GM19397 (cell line): ENCODE data around the gene FHIT.

Source experiments
- ATAC-seq: cut with Tn5 transposase; IDR thresholded peaks from one replicate; pipeline ENCODE4 v1.9.1; 2021; ENCODE audit warnings: mild to moderate bottlenecking, moderate library complexity; ENCODE audit not compliant: unreplicated experiment

Gene FHIT

GRCh38 chr3:60384341-60384740, 866.9 kb downstream of the FHIT start:
- ATAC-seq: no peak

GRCh38 chr3:60383345-60383744, 867.9 kb downstream of the FHIT start:
- ATAC-seq: no peak

- ATAC-seq: no peak
Measured at GRCh38 chr3:60366486-60366885, 884.8 kb downstream of the FHIT start.

- ATAC-seq: no peak
Measured at GRCh38 chr3:60365360-60365759, 885.9 kb downstream of the FHIT start.

- ATAC-seq: no peak
Measured at GRCh38 chr3:60364475-60364874, 886.8 kb downstream of the FHIT start.

GRCh38 chr3:60363817-60364216, 887.4 kb downstream of the FHIT start:
- ATAC-seq: no peak

- no peak for ATAC-seq
Measured at GRCh38 chr3:60355825-60356224, 895.4 kb downstream of the FHIT start.

GRCh38 chr3:60351481-60351880, 899.8 kb downstream of the FHIT start:
- ATAC-seq: no peak

GRCh38 chr3:60344340-60344739, 906.9 kb downstream of the FHIT start:
- no peak for ATAC-seq

GRCh38 chr3:60343831-60344230, 907.4 kb downstream of the FHIT start:
- no peak for ATAC-seq

- ATAC-seq: no peak
Measured at GRCh38 chr3:60339304-60339703, 911.9 kb downstream of the FHIT start.

- no peak for ATAC-seq
Measured at GRCh38 chr3:60337421-60337820, 913.8 kb downstream of the FHIT start.

GRCh38 chr3:60336061-60336460, 915.2 kb downstream of the FHIT start:
- no peak for ATAC-seq

- ATAC-seq: no peak
Measured at GRCh38 chr3:60333710-60334109, 917.5 kb downstream of the FHIT start.

GRCh38 chr3:60330107-60330506, 921.1 kb downstream of the FHIT start:
- ATAC-seq: no peak

GRCh38 chr3:60325610-60326170, 925.6 kb downstream of the FHIT start:
- no peak for ATAC-seq

GRCh38 chr3:60323651-60324050, 927.6 kb downstream of the FHIT start:
- no peak for ATAC-seq

GRCh38 chr3:60323180-60323579, 928.1 kb downstream of the FHIT start:
- ATAC-seq: no peak

GRCh38 chr3:60322298-60322856, 928.9 kb downstream of the FHIT start:
- no peak for ATAC-seq

GRCh38 chr3:60319179-60319858, 931.9 kb downstream of the FHIT start:
- no peak for ATAC-seq

- no peak for ATAC-seq
Measured at GRCh38 chr3:60316121-60316797, 935.0 kb downstream of the FHIT start.

GRCh38 chr3:60313951-60314461, 937.2 kb downstream of the FHIT start:
- ATAC-seq: no peak
